GM18873 (cell line): Measurements from ENCODE around the gene MAVS.
A peak's percentile ranks its signal among the peaks of the same experiment; 100 is the strongest.
"Not testable (repeated sequence)": the region's sequence is repeated elsewhere in the genome, so short reads cannot be mapped to it uniquely, and the experiment has no call there.

ENCODE experiments used
- ATAC-seq: cut with Tn5 transposase; IDR thresholded peaks from one replicate; pipeline ENCODE4 v1.9.1; 2021; ENCODE audit warnings: mild to moderate bottlenecking, moderate library complexity, moderate number of reproducible peaks; ENCODE audit not compliant: unreplicated experiment, low FRiP score

MAVS gene

GRCh38 chr20:3876676-3877075, 30.0 kb downstream of the MAVS start:
- no peak for ATAC-seq

DNA sequence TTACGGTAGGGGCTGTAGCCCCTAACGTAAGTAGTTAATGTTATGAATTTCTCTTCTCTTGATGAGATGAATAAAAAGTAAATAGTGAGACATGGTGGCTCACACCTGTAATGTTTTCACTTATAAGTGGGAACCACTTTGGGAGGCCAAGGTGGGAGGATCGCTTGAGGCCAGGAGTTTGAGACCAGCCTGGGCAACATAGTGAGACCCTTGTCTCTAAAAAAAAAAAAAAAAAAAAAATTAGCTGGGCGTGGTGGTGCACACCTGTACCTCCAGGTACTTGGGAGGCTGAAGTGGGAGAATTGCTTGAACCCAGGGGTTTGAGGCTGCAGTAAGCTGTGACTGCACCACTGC, 32.3 kb downstream of the MAVS start:
- ATAC-seq = not testable (repeated sequence)

GRCh38 chr20:3885715-3886114, 39.1 kb downstream of the MAVS start:
- no peak for ATAC-seq

DNA sequence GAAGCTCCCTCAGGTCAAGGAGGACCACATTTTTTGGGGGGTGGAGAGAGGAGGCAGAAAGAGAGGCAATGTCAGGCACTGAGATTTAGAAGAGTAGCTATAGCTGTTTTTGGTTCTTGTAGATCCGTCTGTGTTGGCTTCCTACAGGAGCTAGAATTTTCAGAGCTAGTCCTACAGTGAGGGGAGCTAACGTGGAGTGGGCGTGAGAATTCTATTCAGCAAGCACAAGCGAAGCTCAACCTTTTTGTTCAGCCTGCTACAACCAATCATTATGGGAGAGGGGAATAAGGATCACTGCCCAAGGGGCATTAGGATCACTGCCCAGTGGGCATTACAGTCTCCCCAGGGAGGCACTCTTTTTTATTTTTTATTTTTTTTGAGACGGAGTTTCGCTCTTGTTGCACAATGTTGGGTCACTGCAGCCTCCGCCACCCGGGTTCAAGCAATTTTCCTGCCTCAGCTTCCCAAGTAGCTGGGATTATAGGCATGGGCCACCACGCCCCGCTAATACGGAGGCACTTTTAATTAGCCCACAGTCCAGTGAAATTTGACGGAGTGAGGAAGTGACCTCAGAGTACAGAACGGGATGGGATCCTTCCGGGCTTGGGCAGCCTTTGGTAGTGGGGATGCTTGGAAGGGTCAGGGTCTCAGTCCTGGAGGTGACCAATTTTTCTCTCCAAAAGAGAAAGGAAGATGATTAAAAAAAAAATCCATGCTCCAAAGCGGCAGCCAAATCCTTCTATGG, 41.4 kb downstream of the MAVS start:
- no peak for ATAC-seq

DNA sequence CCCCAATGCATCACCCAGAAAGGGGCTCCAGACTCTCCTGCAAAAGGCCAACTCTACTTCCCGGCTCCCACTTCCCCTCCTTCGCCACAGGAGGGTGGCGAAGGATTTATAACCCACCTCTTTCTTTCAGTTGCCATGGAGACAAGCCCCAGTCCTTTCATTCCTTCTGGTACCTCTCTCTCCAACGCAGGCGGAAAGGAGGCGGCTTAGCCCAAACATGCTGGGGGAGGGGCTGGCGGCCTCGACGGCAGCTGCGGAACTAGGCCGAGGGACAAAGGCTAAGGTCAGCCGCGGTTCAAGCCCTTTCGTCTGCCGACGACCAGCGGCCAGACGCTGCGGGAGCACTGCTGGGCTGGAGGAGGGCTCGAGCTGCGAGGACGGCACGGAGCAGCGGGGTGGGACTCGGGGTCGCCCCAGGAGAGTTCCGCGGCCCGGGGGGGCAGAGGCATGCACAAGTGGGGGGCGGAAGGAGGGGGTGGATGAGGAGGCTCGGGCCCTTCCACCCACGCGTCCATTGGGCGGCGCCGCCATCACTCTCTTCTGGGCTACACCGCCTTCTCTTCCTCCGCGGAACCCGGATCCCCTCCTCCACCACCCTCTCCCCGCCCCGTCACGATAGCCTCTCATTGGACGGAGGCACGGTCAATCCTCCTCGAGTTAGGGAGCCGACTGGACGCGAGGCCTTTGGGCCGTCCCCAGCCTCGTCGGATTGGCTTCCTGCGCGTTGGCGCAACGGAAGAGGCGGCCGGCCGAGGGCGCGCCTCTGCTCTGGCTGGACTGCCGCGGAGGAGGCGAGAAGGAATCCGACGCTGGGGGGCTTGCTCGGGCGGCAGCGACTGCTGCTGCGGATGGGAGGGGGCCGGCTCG, 42.2 kb downstream of the MAVS start, which contains the start of gene PANK2:
Gene PANK2 (plus strand): TSS at position 766 of the 867 bp plus-strand sequence.
- ATAC-seq = peak; percentile 88

DNA sequence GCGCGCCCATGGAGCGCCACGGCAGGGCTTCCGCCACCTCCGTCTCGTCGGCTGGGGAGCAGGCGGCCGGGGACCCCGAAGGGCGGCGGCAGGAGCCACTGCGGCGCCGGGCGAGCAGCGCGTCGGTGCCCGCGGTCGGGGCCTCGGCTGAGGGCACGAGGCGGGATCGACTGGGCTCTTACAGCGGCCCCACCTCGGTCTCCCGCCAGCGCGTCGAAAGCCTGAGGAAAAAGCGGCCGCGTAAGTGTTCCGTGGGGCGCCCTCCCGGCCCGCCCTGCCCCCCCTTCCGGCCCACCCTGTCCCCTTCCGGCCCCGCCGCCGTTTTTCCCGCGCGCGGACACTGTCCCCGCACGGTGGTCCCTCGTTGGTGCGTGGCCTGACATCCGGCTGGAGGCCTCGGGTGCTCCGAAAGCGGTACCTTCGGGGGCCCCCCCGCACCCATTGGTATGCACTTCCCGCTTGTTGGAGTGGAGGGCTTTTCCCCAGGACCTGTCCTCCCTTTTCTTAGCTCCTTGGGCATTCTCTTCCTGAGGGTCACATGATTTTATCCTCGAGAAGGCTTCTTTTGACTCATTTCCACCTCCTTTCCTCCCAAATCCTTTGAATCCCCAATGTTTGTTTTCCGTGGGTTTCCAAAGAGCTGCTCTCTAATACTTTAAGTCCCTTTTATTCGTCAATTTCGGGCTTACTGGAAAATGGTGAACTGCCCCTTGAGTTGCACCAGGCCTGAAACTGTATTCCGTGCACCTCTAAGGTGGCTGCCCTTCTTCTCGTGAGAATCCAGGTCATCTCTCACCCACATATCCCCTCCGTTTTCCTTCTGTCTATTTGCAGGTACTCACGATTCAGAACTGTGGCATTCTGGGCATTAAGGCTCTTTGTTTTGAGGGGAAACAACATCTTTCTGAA, 43.1 kb downstream of the MAVS start:
- ATAC-seq = peak; percentile 15

- ATAC-seq = no peak
Observed at GRCh38 chr20:3890398-3890751, 43.7 kb downstream of the MAVS start.

GRCh38 chr20:3890999-3891929, 44.6 kb downstream of the MAVS start:
- ATAC-seq = no peak

DNA sequence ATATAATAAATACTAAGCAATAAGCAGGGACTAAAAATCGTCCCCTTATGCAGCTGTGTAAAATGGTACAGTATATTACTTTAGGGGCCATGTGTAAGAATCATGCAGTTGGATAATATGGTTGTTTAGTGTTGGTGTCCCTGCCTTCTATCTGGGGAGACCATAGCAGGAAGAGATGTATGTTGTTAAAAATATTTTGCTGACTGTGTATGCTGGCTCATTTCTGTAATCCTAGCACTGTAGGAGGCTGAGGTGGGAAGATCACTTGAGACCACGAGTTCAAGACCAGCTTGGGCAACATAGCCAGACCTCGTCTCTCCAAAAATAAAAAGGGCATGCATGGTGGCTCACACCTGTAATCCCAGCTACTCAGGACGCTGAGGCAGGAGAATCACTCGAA, 48.2 kb downstream of the MAVS start:
- ATAC-seq = no peak

GRCh38 chr20:3896302-3896701, 49.7 kb downstream of the MAVS start:
- no peak for ATAC-seq

DNA sequence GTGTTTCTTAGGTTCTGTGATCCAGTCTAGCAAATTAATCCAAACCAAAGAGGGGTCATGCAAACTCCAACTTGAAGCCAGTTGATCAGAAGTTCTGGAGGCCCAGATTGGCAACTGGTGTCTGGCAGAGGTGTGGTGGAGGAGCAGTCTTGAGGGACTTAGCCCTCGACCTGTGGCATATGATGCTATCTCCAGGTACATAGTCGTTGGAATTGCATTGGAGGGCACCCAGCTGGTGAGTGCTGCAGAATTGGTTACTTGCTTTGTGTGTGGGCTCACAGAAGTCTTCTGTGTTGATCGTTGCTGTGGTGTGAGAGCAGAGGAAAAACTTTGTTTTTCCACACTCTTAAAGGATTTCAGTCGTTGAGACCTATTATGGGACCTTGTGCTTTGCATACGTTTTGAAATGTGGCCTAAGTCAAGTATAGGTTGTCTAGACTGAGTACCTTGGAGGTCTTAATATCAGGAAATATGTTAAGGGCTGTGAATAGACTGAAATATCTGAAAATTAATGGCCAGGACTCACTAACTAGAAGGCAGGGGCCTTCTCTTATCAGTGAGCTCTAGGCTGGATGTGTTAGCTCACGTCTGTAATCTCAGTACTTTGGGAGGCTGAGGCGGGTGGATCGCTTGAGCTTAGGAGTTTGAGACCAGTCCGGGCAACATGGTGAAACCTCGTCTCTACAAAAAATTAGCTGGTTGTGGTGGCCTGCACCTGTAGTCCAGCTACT, 50.4 kb downstream of the MAVS start:
- no peak for ATAC-seq

DNA sequence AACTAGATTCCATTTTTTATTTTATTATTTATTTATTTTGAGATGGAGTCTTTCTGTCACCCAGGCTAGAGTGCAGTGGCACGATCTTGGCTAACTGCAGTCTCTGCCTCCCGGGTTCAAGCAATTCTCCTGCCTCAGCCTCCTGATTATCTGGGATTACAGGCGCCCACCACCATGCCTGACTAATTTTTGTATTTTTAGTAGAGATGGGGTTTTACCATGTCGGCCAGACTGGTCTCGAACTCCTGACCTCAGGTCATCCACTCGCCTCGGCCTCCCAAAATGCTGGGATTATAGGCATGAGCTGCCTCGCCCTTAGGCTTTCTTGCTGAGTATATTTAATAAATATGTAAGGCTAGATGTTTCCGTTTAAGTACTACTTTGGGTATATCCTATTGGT, 51.5 kb downstream of the MAVS start:
- ATAC-seq = not testable (repeated sequence)

GRCh38 chr20:3898639-3899038, 52.0 kb downstream of the MAVS start:
- no peak for ATAC-seq

DNA sequence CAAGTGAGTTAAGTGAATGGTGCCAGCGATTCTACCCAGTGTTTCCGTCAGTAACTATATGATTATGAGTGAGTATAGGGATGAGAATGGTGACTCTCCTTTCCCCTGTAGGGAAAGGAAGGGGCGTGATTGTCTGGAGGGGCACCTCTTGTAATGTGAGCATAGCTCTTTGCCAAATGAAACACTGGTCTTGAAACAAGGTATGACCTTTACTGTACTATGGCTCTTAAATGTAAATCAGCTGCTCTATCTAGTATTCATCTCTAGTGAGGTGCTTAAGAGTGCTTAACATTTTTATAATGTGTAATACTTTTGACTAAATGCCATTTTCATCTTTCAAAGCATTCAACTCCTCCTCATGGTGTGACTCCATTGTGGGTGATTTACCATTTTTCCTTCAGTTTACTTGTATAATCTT, 53.6 kb downstream of the MAVS start:
- ATAC-seq = no peak

DNA sequence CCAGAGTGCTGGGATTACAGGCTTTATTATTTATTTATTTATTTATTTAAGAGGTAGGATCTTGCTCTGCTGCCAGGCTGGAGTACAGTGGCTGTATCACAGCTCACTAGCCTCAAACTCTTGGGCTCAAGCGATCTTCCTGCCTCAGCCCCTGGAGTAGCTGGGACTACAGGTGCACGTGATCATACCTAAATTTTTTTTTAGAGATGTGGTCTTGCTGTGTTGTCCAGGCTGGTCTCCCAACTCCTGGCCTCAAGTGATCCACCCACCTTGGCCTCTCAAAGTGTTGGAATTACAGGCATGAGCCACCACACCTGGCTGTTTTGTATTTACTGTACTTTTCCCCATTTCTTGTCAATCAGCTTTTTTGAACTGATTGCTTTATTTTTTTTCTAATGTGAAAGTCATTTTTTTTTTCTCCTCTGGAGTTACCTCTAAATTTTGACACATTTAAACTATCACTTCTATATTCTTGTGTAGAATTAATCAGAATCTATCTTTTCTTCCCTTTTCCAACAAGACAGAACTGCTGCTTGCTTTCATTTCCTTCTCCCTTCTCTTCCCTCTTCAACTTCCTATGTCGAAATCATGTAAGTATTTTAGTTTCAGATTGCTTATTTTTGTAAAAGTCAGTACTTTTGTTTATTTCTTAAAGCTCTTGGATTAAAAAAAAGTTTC, 54.5 kb downstream of the MAVS start:
- no peak for ATAC-seq

DNA sequence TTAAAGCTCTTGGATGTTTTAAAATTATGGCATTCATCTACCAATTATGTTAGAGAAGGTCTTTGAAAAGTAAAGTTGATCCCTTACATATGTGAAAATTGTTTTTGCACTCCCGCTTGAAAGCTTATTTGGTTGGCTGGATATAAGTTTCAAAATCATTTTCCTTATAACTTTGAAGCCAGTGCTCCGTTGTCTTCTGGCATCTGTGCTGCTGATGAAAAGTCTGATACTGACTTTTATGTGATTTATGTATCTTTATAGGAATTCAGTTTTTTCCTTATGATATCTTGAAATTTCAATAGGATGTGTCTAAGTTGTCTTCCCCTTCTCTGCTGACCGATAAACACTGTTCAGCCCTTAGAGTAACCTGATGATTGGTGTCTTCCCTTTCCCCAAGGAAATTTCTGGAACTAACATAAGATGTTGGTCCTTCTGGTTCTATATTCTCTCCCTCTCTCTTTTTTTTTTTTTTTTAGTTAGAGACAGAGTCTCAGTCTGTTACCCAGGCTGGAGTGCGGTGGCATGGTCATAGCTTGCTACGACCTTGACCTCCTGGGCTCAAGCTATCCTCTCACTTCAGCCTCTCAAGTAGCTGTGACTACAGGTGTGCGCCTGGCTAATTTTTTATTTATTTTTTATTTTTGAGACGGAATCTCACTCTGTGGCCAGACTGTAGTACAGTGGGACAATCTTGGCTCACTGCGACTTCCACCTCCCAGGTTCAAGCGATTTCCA, 55.2 kb downstream of the MAVS start:
- no peak for ATAC-seq

DNA sequence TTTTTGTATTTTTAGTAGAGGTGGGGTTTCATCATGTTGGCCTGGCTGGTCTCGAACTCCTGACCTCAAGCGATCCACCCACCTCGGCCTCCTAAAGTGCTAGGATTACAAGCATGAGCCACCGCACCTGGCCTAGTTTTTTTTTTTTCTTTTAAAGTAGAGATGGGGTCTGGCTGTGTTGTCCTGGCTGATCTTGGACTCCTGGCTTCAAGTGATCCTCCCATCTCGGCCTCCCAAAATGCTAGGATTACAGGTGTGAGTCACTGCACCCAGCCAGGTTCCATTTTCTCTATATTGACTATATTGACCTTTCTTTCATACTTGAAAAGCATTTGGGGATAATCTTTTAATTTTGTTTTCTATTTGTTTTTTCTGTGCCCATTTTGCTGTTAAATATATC, 55.8 kb downstream of the MAVS start:
- no peak for ATAC-seq

- ATAC-seq = no peak
Observed at GRCh38 chr20:3904224-3904623, 57.6 kb downstream of the MAVS start.
